HG02840 (cell line): Measurements from ENCODE around the gene TMEM239.
"Not testable (repeated sequence)": the region's sequence is repeated elsewhere in the genome, so short reads cannot be mapped to it uniquely, and the experiment has no call there.

ENCODE experiments used
- ATAC-seq: cut with Tn5 transposase; IDR thresholded peaks from one replicate; pipeline ENCODE4 v1.9.1; 2021; ENCODE audit warnings: mild to moderate bottlenecking, moderate library complexity, moderate number of reproducible peaks; ENCODE audit not compliant: unreplicated experiment, low FRiP score

TMEM239 gene

DNA sequence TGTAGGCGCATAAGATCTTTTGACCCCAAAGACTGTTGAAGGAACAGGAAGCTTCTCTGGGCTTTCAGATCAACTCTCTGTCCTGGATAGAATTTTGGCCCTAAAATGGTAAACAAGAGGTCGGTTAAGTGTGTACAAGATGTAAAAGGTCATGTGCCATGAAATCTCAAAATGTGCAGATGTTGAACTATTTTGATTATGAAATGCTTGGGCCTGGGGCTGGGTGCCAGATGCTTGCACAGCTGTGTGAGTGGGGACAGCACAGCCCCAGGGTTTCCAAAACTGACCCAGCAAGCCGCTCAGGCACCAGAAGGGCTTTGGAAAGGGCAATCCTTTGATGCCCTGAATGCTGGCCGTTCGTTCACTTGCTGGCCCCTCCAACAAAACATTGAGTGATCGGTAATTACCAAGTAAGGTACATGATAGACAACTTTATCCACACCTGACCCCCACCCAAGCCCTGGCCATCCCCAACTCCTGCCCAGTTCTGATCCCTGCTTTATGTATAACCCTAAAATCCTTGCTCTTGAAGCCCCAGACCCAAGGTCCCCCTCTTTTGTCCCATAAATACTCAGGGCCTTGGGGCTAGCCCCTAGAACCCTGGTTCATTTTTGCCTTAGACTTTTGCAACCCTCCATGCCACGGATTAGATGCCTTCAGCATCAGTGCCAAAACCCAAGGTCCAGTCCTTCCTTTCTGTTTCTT is 1.9 kb downstream of the TMEM239 start:
- ATAC-seq = no peak

DNA sequence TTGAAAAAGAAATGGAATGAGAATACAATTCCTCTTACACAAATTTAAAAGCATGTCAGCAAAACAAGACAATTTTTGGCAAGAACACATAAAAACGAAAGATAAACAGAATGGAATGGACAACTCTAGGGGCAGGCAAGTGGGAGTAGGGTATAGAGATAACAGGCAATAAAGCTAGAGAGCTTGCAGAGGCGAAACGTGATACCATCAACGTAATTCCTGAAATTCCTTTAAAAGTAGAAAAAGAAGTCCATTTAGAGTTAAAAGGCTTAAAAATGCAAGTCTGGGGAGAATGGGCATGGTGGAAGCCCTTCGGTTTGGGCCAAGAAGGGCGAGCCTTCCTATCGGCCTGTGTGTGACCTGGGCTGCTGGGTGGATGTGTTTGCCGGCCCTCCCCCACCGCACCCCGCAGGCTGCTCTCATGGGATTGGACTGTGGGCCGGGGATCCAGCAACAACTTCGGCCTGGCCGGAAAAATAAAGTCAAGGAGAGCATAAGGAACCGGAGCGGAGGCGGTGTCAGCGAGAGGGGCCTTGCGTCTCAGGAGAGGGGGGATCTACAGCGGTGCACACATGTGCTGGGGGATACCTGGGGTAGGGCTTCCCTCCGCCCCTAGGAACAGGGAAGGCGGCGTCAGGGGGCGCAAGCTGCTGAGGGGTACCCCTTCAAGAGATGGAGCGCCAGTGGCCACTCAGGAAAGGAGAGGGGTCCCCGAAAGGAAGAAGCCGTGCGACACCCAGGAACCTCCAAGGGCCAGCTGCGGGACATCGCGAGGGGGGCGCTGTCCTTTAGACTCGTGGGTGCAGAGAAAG is 4.1 kb downstream of the TMEM239 start:
- no peak for ATAC-seq

DNA sequence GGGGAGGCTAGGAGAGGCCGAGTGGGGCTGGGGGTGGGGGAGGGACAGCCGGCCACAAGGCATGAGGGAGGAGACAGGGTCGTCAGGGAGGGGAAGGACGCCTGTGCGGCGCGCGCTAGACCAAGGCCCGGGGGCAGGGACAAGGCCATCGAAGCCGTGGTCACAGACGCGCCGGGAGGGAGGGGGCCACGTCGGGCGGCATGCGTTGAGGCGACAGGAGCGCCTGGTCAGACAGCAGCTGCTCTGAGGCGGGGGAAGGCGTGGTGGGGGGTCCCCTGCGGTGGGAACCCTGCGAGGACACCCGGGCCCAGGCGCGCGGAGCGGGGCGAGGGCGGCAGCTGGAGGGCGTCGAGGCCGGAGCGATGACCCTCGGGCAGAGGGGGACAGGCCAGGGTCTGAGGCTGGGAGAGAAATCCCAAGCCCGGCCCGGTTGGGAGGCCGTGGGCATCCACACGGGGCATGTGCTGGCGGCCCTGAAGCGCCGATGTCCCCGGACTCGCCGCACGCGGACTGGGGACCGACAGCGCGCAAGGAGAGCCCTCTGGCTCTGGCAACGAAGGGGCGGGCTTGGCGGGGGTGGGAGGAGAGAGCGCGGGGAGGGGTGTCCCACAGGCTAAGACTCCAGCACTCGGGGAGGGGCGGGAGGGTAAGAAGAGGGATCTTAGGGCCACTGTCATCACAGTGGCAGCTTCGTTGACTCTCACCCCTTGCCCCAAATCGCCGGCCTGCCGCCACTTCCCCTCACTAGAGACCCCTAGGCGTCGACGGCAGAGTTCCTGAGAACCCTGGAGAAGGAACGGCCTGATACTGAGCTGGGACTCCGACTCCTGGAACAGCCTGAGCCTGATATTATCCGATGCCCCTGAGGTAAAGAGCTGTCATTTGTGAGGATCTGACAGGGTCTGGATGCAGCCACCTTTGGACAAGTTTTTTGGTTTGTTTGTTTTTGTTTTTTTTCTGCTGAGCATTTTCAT is 5.0 kb downstream of the TMEM239 start:
- no peak for ATAC-seq

DNA sequence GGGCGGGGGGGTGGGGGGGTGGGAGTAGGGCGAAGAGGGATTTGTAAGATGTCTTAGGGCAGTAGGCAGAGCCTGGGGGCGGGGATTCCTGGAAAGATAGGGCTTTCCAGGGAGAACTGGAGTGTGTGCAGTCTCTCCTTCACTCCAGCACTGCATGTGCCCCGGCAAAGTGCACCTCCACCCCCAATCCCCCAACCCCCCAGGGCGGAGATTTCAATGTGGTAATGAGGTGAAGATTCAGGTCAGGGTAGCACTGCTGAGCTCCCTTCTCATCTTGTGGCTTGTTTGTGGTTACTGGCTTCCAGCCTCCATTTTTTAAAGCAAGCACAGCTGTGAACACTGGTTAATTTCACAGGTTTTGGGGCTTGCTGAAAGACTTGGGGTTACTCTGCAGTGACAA is 5.9 kb downstream of the TMEM239 start:
- ATAC-seq = no peak

DNA sequence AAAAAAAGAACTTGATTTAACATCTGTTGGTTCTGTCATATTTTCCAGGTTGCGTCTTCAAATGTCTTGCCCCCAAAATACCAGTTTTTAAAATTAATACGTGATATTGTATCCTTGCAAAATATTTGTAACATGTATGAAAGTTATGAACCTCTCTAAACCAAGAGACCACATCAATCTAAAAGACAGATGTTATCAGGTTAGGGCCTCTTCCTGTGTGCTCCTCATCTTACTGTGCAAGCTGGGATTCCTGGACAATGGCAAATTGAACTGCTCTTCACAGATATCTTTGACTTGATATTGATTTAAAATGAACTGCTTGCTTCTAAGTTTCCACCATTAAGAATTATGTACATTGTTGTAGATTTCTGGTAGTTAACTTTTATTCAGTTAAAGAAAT is 9.6 kb downstream of the TMEM239 start:
- ATAC-seq = no peak

DNA sequence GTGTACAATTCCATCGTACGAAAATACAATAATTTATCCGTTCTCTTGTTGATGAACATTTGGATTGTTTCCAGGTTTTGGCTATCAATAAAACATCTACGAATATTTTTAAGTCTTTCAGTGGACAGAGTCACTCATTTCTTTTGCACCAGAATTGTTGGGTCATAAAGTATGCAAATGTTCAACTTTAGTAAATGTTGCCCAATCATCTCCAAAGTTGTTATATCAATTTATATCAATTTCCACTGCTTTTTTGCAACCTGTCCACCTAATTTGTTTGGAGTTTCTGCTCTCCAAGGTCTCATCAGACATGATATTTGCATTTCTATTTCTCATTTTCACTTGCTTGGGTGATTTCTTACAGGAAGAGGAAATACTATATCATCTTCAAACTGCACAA is 10.5 kb downstream of the TMEM239 start:
- no peak for ATAC-seq

DNA sequence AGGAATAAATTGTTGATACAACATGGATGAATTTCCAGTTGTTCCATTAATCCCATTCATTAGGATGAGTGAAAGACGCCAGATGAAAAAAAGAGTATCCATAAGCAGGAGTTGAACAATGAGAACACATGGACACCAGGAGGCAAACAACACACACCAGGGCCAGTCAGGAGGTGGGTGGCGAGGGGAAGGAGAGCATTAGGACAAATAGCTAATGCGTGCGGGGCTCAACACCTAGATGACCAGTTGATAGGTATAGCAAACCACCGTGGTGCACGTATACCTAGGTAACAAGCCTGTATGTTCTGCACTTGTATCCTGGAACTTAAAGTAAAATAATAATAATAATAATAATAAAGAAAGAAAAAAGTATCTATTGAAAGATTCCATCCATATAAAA is 13.2 kb downstream of the TMEM239 start:
- no peak for ATAC-seq

DNA sequence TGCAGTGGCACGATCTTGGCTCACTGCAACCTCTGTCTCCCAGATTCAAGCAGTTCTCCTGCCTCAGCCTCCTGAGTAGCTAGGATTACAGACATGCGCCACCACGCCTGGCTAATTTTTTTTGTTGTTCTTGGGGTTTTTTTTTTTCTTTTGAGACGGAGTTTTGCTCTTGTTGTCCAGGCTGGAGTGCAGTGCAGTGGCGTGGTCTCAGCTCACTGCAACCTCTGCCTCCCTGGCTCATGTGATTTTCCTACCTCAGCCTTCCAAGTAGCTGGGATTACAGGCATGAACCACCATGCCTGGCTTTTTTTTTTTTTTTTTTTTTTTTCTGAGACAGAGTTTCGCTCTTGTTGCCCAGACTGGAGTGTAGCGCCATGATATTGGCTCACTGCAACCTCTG is 15.0 kb downstream of the TMEM239 start:
- ATAC-seq = not testable (repeated sequence)

DNA sequence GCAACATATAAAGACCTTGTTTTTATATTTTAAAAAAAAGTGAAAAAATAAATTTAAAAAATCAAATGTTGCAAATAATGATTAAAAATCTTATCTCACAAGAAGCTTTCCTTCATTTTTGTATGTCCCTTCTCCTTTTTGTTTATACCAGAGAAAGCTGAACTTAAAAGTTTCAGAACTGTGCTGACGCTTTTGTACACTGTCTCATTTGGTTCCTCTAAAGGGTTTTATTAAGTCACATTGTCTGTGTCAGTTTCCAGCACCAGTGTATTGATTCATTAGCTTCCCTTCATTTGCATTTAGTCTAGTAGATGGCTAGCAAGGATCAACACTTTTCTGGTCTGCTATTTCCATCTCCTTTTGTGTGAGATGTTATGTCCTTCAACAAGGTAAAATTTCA is 17.6 kb downstream of the TMEM239 start:
- no peak for ATAC-seq

DNA sequence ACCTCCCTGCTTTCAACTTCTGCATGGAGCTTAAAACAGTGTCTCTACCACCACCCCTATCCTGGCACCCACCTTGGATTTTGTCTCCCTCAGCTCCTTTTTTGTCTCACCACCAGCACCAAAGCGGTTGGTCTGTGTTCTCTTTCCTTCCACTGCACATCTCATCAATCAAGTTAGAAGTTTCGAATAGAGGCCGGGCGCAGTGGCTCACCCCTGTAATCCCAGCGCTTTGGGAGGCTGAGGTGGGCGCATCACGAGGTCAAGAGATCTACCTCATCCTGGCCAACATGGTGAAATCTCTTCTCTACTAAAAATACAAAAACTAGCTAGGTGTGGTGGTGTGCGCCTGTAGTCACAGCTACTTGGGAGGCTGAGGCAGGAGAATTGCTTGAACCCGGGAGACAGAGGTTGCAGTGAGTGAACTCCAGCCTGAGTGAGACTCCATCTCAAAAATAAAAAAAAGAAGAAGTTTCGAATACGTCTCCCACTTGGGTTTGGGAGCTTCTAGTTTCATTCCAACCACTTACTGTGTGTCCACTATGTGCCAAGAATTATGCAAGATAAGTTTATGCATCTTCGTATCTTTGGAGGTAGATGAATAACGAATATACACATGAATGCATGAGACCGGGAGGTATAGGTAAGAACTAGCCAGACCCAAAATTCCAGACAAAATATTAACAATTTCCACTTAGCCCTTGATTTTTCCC is 18.4 kb downstream of the TMEM239 start:
- no peak for ATAC-seq

DNA sequence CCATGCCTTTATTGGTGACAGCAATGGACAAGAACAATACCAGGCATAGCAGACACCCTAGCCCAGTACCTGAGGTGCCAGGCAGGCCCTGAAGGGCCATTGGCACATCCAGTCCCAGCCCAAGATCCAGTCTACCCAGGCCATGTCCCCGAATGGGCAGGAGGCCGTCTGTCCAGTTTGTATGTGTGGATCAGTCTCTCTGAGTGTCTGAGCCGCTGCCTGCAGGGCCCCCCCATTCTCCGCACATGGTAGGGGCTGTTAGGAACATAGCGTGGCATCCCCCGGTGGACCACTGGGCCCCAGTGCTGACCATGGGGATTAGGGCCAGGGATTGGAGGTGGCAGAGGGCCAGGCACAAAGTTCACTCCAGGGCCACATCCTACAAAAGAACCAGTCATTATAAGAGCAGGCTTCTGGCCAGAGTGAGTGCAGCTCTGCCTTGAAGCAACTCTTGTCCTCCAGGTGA is 19.2 kb downstream of the TMEM239 start:
- no peak for ATAC-seq

DNA sequence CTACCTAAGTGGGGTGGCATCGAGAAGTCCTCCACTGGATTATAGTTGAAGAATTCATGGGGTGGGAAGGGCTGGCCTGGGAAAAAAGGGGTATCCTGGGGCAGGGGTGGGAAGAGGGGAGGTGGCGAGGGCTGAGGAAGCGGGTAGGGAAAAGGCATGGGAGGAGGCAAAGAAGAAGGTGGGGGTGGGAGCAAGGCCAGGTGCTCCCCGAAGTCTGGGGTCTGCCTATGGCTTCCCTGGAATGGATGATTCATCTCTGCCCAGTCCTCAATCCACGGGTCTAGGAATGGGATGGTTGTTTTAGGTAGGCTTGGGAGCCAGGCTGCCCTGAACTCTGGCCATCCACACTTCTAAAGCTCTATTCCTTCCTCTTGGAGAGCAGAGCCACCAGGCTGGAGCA is 19.9 kb downstream of the TMEM239 start:
- ATAC-seq = no peak

DNA sequence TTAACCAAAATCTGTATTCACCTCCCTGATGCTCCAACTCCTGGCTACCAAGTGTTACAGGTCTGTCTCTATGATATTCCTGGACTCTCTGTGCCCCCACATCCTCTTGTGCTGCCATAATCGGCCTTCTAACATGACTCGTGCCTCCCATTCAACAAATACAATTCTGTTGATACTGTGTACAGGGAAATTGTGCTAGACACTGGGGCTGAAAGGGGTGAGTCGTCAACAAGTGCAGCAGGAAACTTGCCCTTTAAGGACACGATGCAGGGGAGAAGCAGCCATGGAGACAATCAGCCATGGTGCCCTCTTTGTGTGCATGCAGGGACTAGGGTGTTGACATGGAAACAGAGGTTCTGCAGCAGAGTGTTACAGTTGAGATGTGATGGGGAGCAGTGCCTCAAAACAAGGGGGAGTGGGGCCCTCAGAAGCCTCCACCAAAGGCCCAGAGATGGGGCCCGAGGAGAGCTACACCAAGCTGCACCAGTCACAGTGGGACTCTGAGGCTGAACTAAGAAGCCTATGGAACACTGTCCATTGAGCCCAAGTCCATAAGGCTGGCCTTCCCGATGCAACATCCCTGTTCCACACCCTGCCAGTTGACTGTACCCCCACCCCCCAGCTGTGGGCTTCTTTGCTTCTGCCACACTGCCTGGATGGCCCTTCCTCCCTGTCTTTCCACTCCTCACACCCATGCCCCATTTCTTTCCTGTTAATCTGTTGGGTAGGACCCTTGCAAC is 21.2 kb downstream of the TMEM239 start:
- no peak for ATAC-seq

DNA sequence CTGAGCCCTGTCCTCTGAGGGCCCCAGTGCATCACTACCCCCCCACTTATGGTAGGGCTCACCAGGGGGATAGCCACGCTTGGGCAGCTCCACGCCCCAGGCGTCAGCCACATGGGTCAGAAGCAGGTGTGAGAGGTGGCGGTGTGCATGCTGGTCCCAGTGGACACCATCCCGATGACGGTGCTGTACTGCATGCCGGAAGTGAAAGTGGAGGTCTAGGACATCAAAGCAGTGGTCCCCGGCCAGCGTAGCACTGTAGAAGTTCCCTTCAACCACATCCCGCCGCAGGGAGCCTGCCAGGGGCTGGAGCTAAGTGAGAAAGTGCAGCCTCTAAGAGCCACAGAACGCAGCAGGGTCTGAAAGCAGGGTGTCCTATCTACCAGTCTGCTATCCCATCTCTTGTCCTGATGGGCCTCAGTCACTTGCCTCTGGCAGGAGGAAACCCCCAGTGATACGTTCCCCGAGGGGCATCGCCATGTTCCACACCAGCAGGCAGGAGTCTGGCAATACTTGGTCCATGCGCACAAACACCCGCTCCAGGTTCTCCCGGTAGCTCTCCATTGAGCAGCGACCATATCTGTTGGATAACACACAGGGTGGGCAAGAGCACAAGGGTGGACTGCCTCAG is 22.1 kb downstream of the TMEM239 start:
- no peak for ATAC-seq

DNA sequence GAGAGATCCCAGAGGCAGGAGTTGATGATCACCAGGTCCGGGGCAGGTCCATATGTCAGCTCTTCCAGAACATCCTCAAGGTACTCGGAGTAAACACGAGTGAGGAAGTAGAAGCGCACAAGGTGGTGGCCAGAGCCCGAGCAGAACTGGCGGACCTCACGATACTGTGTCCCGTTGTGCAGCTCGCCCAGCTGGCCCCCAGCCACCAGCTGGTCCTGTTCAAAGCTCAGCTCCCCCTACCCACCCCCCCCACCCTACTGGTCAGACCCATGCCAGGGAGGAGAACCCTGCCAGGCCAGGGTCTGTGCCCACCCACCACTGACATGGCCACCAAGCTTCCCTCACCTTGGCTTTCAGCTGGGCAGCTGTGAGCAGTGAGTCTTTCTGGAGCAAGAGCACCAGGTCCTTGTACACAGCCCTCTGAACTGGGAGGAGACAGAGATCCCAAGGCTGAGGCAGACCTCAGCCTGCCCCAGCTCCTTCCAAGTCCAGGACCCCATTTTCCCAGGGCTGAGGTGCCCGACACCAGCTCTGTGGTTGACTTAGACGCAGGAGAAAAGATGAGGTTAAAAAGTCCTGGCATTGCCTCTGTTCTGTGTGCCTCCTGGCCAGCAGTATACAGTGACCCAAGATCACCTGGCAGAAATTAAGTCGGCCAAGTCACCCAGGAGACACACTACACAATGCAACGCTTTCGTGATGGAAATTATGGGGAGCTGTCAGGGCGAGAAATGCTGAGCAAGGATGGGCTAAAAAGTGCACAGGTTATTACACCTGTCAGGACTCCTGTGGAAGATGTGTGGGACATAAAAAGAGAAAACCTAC is 22.9 kb downstream of the TMEM239 start:
- ATAC-seq = no peak

DNA sequence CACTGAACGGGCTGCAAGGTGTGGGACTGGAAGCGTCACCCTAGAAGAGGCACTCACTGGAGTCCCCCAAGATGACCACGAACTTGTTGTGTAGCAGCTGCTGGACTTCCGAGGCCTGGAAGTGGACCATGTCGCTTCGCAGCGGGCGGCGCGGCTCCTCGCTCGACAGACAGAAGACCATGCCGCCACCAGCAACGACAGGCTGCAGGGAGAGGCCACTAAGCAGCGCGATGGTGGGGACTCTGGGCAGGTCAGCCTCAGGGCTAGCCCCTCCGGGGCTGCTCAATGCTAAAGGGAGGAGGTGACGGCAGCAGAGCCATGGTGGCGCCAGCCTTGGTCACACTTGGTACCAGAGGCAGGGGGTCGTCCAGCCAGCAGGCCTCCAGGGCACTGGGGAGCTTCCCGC is 23.6 kb downstream of the TMEM239 start:
- no peak for ATAC-seq

DNA sequence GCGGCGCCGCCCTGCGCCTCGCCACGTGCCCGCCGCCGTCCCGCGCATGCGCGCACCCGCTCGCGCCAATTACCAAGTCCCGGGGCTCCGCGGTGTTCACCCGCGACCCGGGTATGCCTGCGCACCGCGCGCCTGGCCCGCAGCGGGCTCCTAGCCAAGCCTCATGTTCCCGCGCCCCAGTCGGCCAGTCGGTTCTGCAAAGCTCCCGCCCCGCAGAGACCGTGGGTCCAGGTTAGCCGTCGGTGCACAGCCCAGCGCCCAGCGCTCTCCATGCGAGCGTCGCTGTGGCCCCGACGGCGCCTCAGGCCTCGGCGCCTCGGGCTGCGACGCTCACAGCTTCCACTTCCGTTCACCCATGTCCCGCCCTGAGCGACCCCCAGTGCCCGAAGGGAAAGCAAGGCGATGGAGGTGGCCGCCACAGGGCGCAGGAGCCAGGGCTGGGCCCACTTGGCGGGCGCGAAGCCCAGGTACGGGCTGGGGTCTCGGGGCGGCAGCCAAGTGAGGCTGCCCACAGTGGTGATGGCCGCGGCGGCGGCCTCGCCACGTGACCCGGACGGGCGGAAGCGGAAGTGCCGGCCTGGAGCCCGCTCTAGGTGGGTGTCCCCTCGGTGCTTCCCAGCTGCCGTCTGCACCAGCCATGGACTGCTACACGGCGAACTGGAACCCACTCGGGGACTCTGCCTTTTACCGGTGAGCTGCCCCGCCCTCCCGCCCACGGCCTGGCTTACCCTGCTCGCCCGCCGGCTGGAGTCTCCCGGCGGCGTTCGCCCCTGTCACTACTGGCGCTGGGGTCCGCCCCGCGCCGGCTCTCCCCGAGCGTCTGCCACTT is 24.2 kb downstream of the TMEM239 start, which contains the start of the genes PCED1A and VPS16:
TSS of gene PCED1A (minus strand) at position 518 of the 829 bp plus-strand sequence. CDS start 743 bp downstream, outside the sequence.
TSS of gene VPS16 (plus strand) at position 608 of the 829 bp plus-strand sequence. CDS start at position 638, 30 bp downstream.
- ATAC-seq = peak; percentile 90
